GM23338 (cell line): Measurements from ENCODE around the gene PEX10. TPM values are rescaled to one million over a fixed set of nuclear protein-coding genes. Genes with fewer than 3 reads are reported as not detected.

Source experiments
- ATAC-seq: fragments of 200-7000 bp; cut with Tn5 transposase; 3 replicates; pipeline ENCODE4 v1.9.1; 2020
- DNase-seq: peaks from one replicate; pipeline ENCODE4 v3.0.0-alpha.2; 2015; ENCODE audit warnings: low spot score
- H2AFZ ChIP-seq: fragments of 200-600 bp; sonication (generic); 2 replicates; pipeline ENCODE4 v1.8.0; 2016; ENCODE audit warnings: antibody characterized with exemption, mild to moderate bottlenecking, moderate library complexity
- H3F3A ChIP-seq: fragments of 200-600 bp; sonication (generic); replicated peaks from 2 replicates; pipeline ENCODE4 v1.8.0; 2017; ENCODE audit warnings: antibody characterized with exemption, mixed run types, low read depth
- H3K27ac ChIP-seq: fragments of 200-600 bp; sonication (generic); 2 replicates; pipeline ENCODE4 v1.6.1; 2016; ENCODE audit warnings: low read depth
- H3K27me3 ChIP-seq: fragments of 200-600 bp; sonication (generic); 2 replicates; pipeline ENCODE4 v1.8.0; 2016; ENCODE audit warnings: mild to moderate bottlenecking, mixed run types, moderate library complexity; ENCODE audit not compliant: insufficient read depth
- H3K36me3 ChIP-seq: fragments of 200-600 bp; sonication (generic); 2 replicates; pipeline ENCODE4 v1.8.0; 2016; ENCODE audit warnings: mild to moderate bottlenecking; ENCODE audit not compliant: insufficient read depth
- H3K4me1 ChIP-seq: fragments of 200-600 bp; sonication (generic); 2 replicates; pipeline ENCODE4 v1.8.0; 2016; ENCODE audit warnings: mild to moderate bottlenecking, moderate library complexity; ENCODE audit not compliant: insufficient read depth
- H3K4me2 ChIP-seq: fragments of 200-600 bp; sonication (generic); 2 replicates; pipeline ENCODE4 v1.7.1; 2017; ENCODE audit warnings: mixed run types
- H3K4me3 ChIP-seq: fragments of 200-600 bp; sonication (generic); 2 replicates; pipeline ENCODE4 v1.6.1; 2016; ENCODE audit warnings: mixed run types
- H3K79me2 ChIP-seq: fragments of 200-600 bp; sonication (generic); replicated peaks from 2 replicates; pipeline ENCODE4 v1.8.0; 2017; ENCODE audit warnings: mild to moderate bottlenecking; ENCODE audit not compliant: insufficient read depth
- H3K9me2 ChIP-seq: fragments of 200-600 bp; sonication (generic); 2 replicates; pipeline ENCODE4 v1.8.0; 2017; ENCODE audit not compliant: insufficient read depth
- H4K20me1 ChIP-seq: fragments of 200-600 bp; sonication (generic); replicated peaks from 2 replicates; pipeline ENCODE4 v1.8.0; 2017; ENCODE audit warnings: mild to moderate bottlenecking; ENCODE audit not compliant: insufficient read depth
- H3K27ac Mint-ChIP-seq: 2 replicates; pipeline ENCODE4 v1.8.0; 2020; ENCODE audit warnings: inconsistent platforms, mild to moderate bottlenecking, moderate library complexity, mixed read lengths
- H3K27me3 Mint-ChIP-seq: 3 replicates; pipeline ENCODE4 v1.8.0; 2022; ENCODE audit warnings: low read depth, mild to moderate bottlenecking, moderate library complexity, mixed read lengths, inconsistent platforms; ENCODE audit not compliant: insufficient read depth, poor library complexity
- H3K36me3 Mint-ChIP-seq: 3 replicates; pipeline ENCODE4 v1.8.0; 2021; ENCODE audit warnings: low read depth, mild to moderate bottlenecking, inconsistent platforms, moderate library complexity, mixed read lengths
- H3K4me1 Mint-ChIP-seq: 3 replicates; pipeline ENCODE4 v1.8.0; 2020; ENCODE audit warnings: mild to moderate bottlenecking, inconsistent platforms, mixed read lengths
- H3K4me3 Mint-ChIP-seq: 3 replicates; pipeline ENCODE4 v1.8.0; 2021; ENCODE audit warnings: moderate library complexity, mild to moderate bottlenecking, inconsistent platforms, mixed read lengths
- H3K9me3 Mint-ChIP-seq: 3 replicates; pipeline ENCODE4 v1.8.0; 2020; ENCODE audit warnings: moderate library complexity, mild to moderate bottlenecking, inconsistent platforms, mixed read lengths
- CREB1 ChIP-seq: fragments of 250-450 bp; sonication (Bioruptor Pico); IDR thresholded peaks from 2 replicates; pipeline ENCODE4 v1.5.0; 2020; ENCODE audit warnings: low read depth, mild to moderate bottlenecking, moderate library complexity
- CTCF ChIP-seq, 2 experiments: fragments of 200-600 bp in 1 of 2; sonication (generic) in 1 of 2; conservative IDR thresholded peaks; 2 replicates each; pipeline versions ENCODE4 v1.5.1 to v1.6.1; 2016 to 2017; ENCODE audit warnings: antibody characterized with exemption in 2 of 2, low read depth in 2 of 2, mild to moderate bottlenecking in 2 of 2, moderate library complexity in 1 of 2
- ETS1 ChIP-seq: IDR thresholded peaks from 2 replicates; pipeline ENCODE4 v1.6.1; 2016; ENCODE audit warnings: antibody characterized with exemption
- EZH2 ChIP-seq: fragments of 200-600 bp; sonication (generic); IDR thresholded peaks from one replicate; pipeline ENCODE4 v1.8.0; 2017; ENCODE audit warnings: antibody characterized with exemption, mild to moderate bottlenecking, low read depth; ENCODE audit not compliant: unreplicated experiment
- JUNB ChIP-seq: IDR thresholded peaks from one replicate; pipeline ENCODE4 v1.6.1; 2016; ENCODE audit warnings: antibody characterized with exemption; ENCODE audit not compliant: unreplicated experiment
- NANOG ChIP-seq: IDR thresholded peaks from 2 replicates; pipeline ENCODE4 v1.6.1; 2016; ENCODE audit warnings: antibody characterized with exemption, borderline replicate concordance
- POLR2AphosphoS5 ChIP-seq: IDR thresholded peaks from 2 replicates; pipeline ENCODE4 v1.6.1; 2016; ENCODE audit warnings: antibody characterized with exemption, low read depth
- REST ChIP-seq: IDR thresholded peaks from one replicate; pipeline ENCODE4 v1.6.1; 2018; ENCODE audit warnings: antibody characterized with exemption; ENCODE audit not compliant: unreplicated experiment
- STAT1 ChIP-seq: IDR thresholded peaks from one replicate; pipeline ENCODE4 v1.6.1; 2016; ENCODE audit warnings: antibody characterized with exemption; ENCODE audit not compliant: unreplicated experiment
- ZNF114 ChIP-seq: fragments of 250-450 bp; sonication (Bioruptor Pico); IDR thresholded peaks from 2 replicates; pipeline ENCODE4 v1.5.0; 2020; ENCODE audit warnings: mild to moderate bottlenecking, moderate library complexity
- ZNF331 ChIP-seq: fragments of 250-450 bp; sonication (Bioruptor Pico); IDR thresholded peaks from 2 replicates; pipeline ENCODE4 v1.5.0; 2020; ENCODE audit warnings: low read depth, mild to moderate bottlenecking, moderate library complexity
- polyA plus RNA-seq: library from polyadenylated mRNA; unstranded; fragments of >200 nt; fragmentation: Nextera tagmentation; extraction: Ambion mirVana; gene quantifications from 2 replicates; pipeline ENCODE4 v1.2.1, GENCODE V29; 2016
- total RNA-seq: library from RNA; depleted of rRNA; stranded (reverse); fragments of >200 nt; shearing (Covaris generic); gene quantifications from 2 replicates; pipeline ENCODE4 v1.2.3, GENCODE V29; 2014

Gene PEX10
- total and polyA plus RNA-seq, 2 experiments from 2014 or later, result 15.0 to 53.9 TPM

DNA sequence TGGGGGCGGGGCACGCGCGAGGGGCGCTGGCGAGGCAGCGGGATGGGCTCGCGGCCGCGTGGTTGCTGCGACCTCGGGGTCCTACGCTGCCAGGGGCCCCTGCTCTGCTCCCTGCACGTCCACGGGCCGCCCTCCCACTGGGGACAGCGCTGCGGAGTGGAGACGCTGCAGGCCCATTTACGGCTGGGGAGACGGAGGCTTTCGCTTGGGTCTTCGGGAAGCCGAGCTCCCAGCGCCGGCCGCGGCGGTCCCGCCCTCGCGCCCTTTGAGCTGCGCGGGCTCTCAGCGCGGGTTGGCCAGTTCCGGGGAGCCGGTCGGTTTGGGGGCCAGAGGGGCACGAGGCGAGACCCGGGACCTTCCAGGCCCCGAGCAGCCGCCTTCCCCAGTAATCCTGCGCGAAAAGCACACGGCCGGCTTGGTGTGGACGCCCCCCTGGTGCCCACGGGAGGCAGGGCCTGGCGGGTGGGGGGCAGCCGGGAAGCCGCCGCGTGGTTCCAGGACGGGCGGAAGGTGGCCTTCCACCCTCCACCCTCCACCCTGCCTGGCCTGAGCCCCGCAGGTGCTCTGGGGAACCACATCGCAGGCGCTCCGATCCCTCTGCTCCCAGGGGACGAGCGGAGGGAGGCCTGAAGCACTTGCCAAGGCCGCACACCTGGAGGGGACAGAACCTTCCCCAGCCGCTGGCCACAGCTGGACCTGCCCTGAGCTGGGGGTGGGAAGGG, 570 bp upstream of the PEX10 start:
- H3K27ac Mint-ChIP-seq, result no peak overlapping the region
- peak overlapping the region; percentile 72; the same call in 1 of the 2 replicates for H2AFZ ChIP-seq
- DNase-seq, result no peak

GRCh38 chr1:2411801-2412394, 466 bp downstream of the PEX10 start:
- Histone ChIP-seq H4K20me1 (no peaks in the 10 kb centered on the region), H3K36me3 (no peaks in the 10 kb centered on the region), H3K4me2 (peak overlapping the region; percentile 92), H3K27ac (no peak overlapping the region), H3F3A (peaks cover 4% of the 10 kb centered on the region; the same call in 1 of the 2 replicates), H3K9me2 (no peaks in the 10 kb centered on the region), H3K4me1 (peaks cover 7% of the 10 kb centered on the region; the same call in 1 of the 2 replicates), H3K4me3 (peak overlapping the region; percentile 83), H2AFZ (peak overlapping the region; percentile 56; the same call in 1 of the 2 replicates), H3K79me2 (no peaks in the 10 kb centered on the region), H3K27me3 (no peaks in the 10 kb centered on the region)
- peak overlapping the region; percentile 82 for H3K27ac Mint-ChIP-seq
- H3K36me3 Mint-ChIP-seq, result peaks cover 15% of the 10 kb centered on the region; the same call in 2 of the 3 replicates
- DNase-seq (no peak), ATAC-seq (peak; percentile 8)
- H3K4me3 Mint-ChIP-seq, result peak overlapping the region; percentile 87
- H3K4me1 Mint-ChIP-seq, result peaks cover 13% of the 10 kb centered on the region
- H3K27me3 Mint-ChIP-seq, result peaks cover 26% of the 10 kb centered on the region
- H3K9me3 Mint-ChIP-seq, result no peaks in the 10 kb centered on the region
- no peak for TF ChIP-seq CREB1 (CRISPR knock-in tag)
- no peak for TF ChIP-seq ZNF331 (CRISPR knock-in tag)
- TF ChIP-seq EZH2, result no peak
- TF ChIP-seq STAT1, result no peak
- no peak for TF ChIP-seq CTCF (conservative IDR thresholded peaks at IDR 0.05; ENCODE audit: low read depth in 2 of 2)
- TF ChIP-seq POLR2AphosphoS5, result no peak
- TF ChIP-seq ETS1, result no peak
- TF ChIP-seq JUNB, result no peak
- TF ChIP-seq REST, result no peak
- TF ChIP-seq NANOG, result no peak
- TF ChIP-seq ZNF114 (CRISPR knock-in tag), result no peak

More for the DNA sequence above, 570 bp upstream of the PEX10 start:
- peaks cover 16% of the 10 kb centered on the region for H3K4me1 Mint-ChIP-seq
- H4K20me1 ChIP-seq, result no peaks in the 10 kb centered on the region
- no peaks in the 10 kb centered on the region for H3K79me2 ChIP-seq
- H3F3A ChIP-seq, result peaks cover 4% of the 10 kb centered on the region; the same call in 1 of the 2 replicates
- no peaks in the 10 kb centered on the region for H3K9me3 Mint-ChIP-seq
- peak overlapping the region; percentile 76; the same call in 2 of the 3 replicates for H3K4me3 Mint-ChIP-seq
- no peaks in the 10 kb centered on the region for H3K9me2 ChIP-seq
- peak overlapping the region; percentile 83 for H3K4me2 ChIP-seq
- H3K36me3 Mint-ChIP-seq, result peaks cover 8% of the 10 kb centered on the region; the same call in 1 of the 3 replicates
- peak; percentile 34 for ATAC-seq
- H3K27me3 ChIP-seq, result no peaks in the 10 kb centered on the region
- peaks cover 24% of the 10 kb centered on the region for H3K27me3 Mint-ChIP-seq
- H3K27ac ChIP-seq, result no peak overlapping the region
- TF ChIP-seq CREB1 (CRISPR knock-in tag) (no peak), POLR2AphosphoS5 (peak; percentile 81)
- peak overlapping the region; percentile 83 for H3K4me3 ChIP-seq
- H3K36me3 ChIP-seq, result no peaks in the 10 kb centered on the region
- H3K4me1 ChIP-seq, result peaks cover 7% of the 10 kb centered on the region; the same call in 1 of the 2 replicates
